Activated naive CD8-positive, alpha-beta T cell treated with anti-CD3 and anti-CD28 coated beads, Interleukin-2, amount 50 U/mL, for 24 hours (primary cell): ENCODE measurements around the gene MFSD6.

Source experiments
- ATAC-seq: fragments of 150-1000 bp; cut with Tn5 transposase; one replicate; pipeline ENCODE4 v1.10.0; 2021
- DNase-seq: peaks from one replicate; pipeline ENCODE4 v3.0.0; 2021
- H3K27ac Mint-ChIP-seq: one replicate; pipeline ENCODE4 v1.8.0; 2021; ENCODE audit warnings: mild to moderate bottlenecking, mixed read lengths
- H3K27me3 Mint-ChIP-seq: one replicate; pipeline ENCODE4 v1.8.0; 2021; ENCODE audit warnings: mixed read lengths
- H3K36me3 Mint-ChIP-seq: one replicate; pipeline ENCODE4 v1.8.0; 2021; ENCODE audit warnings: low read depth, mixed read lengths
- H3K4me1 Mint-ChIP-seq: one replicate; pipeline ENCODE4 v1.8.0; 2021; ENCODE audit warnings: mixed read lengths
- H3K4me3 Mint-ChIP-seq: one replicate; pipeline ENCODE4 v1.8.0; 2021; ENCODE audit warnings: mild to moderate bottlenecking, moderate library complexity, mixed read lengths
- H3K9me3 Mint-ChIP-seq: one replicate; pipeline ENCODE4 v1.8.0; 2021; ENCODE audit warnings: mixed read lengths

Gene MFSD6

DNA sequence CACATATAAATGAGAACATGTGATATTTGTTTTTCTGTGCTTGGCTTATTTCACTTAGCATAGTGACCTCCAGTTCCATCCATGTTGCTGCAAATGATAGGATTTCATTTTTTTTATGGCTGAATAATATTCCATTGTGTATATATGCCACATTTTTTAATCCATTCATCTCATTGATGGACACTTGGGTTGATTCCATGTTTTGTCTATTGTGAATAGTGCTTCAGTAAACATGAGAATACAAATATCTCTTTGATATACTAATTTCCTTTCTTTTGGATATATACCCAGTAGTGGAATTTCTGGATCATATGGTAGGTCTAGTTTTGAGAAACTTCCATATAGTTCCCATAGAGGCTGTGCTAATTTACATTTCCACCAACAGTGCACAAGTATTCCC, 130.0 kb downstream of the MFSD6 start:
- DNase-seq, result no peak
- H3K4me1 Mint-ChIP-seq, result peaks cover 26% of the 10 kb centered on the region
- peaks cover 67% of the 10 kb centered on the region for H3K36me3 Mint-ChIP-seq
- peaks cover 59% of the 10 kb centered on the region for H3K9me3 Mint-ChIP-seq
- no peak overlapping the region for H3K27ac Mint-ChIP-seq
- H3K27me3 Mint-ChIP-seq, result no peaks in the 10 kb centered on the region
- no peak for ATAC-seq
- no peak overlapping the region for H3K4me3 Mint-ChIP-seq

DNA sequence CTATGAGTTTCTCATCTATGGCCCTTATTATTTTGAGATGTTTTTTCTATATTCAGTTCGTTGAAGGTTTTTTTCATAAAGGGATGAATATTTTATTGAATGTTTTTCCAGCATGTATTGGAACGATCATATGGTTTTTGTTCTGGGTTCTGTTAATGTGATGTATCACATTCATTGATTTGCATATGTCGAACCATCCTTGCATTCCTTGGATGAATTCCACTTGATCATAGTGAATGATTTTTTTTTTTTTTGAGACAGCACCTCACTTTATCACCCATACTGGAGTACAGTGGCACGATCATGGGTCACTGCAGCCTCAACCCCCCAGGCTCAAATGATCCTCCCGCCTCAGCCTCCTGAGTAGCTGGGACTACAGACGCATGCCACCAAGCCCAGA, 131.9 kb downstream of the MFSD6 start:
- Mint-ChIP-seq H3K4me1 (peaks cover 20% of the 10 kb centered on the region), H3K27me3 (no peaks in the 10 kb centered on the region), H3K4me3 (no peak overlapping the region), H3K27ac (peak overlapping the region; percentile 30), H3K36me3 (peaks cover 58% of the 10 kb centered on the region), H3K9me3 (peaks cover 59% of the 10 kb centered on the region)
- ATAC-seq, result no peak
- no peak for DNase-seq

DNA sequence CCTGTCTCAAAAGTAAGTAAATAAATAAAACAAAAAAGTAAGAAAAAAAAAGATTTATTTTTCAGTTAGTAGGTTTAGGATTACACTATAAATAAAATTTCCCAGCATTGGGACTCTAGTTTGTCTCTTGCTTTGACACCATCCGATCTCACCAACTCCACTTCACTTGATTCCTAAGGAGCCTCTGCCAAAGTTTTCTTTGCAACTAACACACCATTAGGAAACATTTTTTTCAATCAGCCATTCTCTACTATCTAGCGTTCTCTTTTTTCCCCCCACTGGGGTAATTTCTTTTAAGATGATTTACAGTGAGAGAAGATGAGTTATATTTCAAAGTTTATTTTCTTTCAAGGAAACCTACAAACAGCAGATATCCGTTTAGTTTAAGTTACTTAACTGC, 136.9 kb downstream of the MFSD6 start:
- DNase-seq (no peak), ATAC-seq (no peak)
- Mint-ChIP-seq H3K4me1 (peaks cover 4% of the 10 kb centered on the region), H3K36me3 (peaks cover 21% of the 10 kb centered on the region), H3K9me3 (peaks cover 25% of the 10 kb centered on the region), H3K27ac (no peak overlapping the region), H3K27me3 (no peaks in the 10 kb centered on the region), H3K4me3 (no peak overlapping the region)

- Mint-ChIP-seq H3K4me1 (peaks cover 4% of the 10 kb centered on the region), H3K36me3 (peaks cover 14% of the 10 kb centered on the region), H3K9me3 (peaks cover 21% of the 10 kb centered on the region), H3K4me3 (no peak overlapping the region), H3K27ac (no peak overlapping the region), H3K27me3 (no peaks in the 10 kb centered on the region)
- no peak for ATAC-seq
- no peak for DNase-seq
Measured at GRCh38 chr2:190545555-190546385, 137.6 kb downstream of the MFSD6 start.

DNA sequence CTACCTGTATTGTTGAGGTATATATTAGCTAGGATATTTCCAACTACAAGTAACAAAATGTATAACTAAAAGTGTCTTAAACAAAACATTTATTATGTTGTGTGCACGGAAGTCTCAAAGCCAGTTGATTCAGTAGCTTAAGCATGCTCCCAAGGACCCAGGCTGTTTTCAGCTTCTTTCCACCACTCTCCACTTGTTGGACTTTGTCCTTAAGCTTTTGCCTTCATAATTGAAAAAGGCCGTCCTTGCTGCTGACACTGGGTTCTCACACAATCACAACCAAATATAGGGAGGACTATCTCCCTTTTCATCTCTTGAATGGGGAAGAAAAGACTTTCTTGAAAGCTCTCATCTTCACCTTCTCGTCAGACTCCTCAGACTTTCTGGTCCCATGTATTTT, 138.6 kb downstream of the MFSD6 start:
- Mint-ChIP-seq H3K27ac (no peak overlapping the region), H3K27me3 (no peaks in the 10 kb centered on the region), H3K4me3 (no peak overlapping the region), H3K9me3 (peaks cover 12% of the 10 kb centered on the region), H3K36me3 (peaks cover 4% of the 10 kb centered on the region), H3K4me1 (peaks cover 6% of the 10 kb centered on the region)
- DNase-seq, result no peak
- no peak for ATAC-seq

- no peak overlapping the region for H3K27ac Mint-ChIP-seq
- peaks cover 2% of the 10 kb centered on the region for H3K9me3 Mint-ChIP-seq
- no peak for ATAC-seq
- no peak overlapping the region for H3K4me3 Mint-ChIP-seq
- peaks cover 1% of the 10 kb centered on the region for H3K36me3 Mint-ChIP-seq
- H3K27me3 Mint-ChIP-seq, result no peaks in the 10 kb centered on the region
- H3K4me1 Mint-ChIP-seq, result peaks cover 11% of the 10 kb centered on the region
- DNase-seq, result no peak
Measured at GRCh38 chr2:190547886-190548285, 139.7 kb downstream of the MFSD6 start.

GRCh38 chr2:190550137-190550536, 142.0 kb downstream of the MFSD6 start:
- ATAC-seq, result no peak
- H3K9me3 Mint-ChIP-seq, result no peaks in the 10 kb centered on the region
- DNase-seq, result no peak
- peaks cover under 1% of the 10 kb centered on the region for H3K36me3 Mint-ChIP-seq
- peaks cover 7% of the 10 kb centered on the region for H3K4me1 Mint-ChIP-seq
- no peak overlapping the region for H3K27ac Mint-ChIP-seq
- no peaks in the 10 kb centered on the region for H3K27me3 Mint-ChIP-seq
- no peak overlapping the region for H3K4me3 Mint-ChIP-seq
